Esophagus squamous epithelium (tissue), 5 donors: ENCODE results near the gene OR10AD1. TPM values are rescaled to one million over a fixed set of nuclear protein-coding genes. Genes with fewer than 3 reads are reported as not detected.

Experiments used
- DNase-seq: peaks from one replicate; lab custom pipeline; 2025; lab: John Stamatoyannopoulos, UW
- H3K27ac ChIP-seq, 4 donors: fragments of 200-600 bp; sonication (generic); one replicate each; pipeline ENCODE4 v1.5.1; 2016 to 2019; ENCODE audit warnings: mild to moderate bottlenecking in 1 of 4
- H3K27me3 ChIP-seq, 4 donors: fragments of 200-600 bp; sonication (generic); 1 replicate in 3 of 4; 2 replicates in 1 of 4; pipeline versions ENCODE4 v1.5.1 to v1.6.0; 2017 to 2021; ENCODE audit warnings: antibody characterized with exemption in 1 of 4
- H3K36me3 ChIP-seq, 3 donors: fragments of 200-600 bp; sonication (generic); one replicate each; pipeline ENCODE4 v1.5.1; 2016 to 2019
- H3K4me1 ChIP-seq, 3 donors: fragments of 200-600 bp; sonication (generic); one replicate each; pipeline ENCODE4 v1.5.1; 2017 to 2019
- H3K4me3 ChIP-seq, 4 donors: fragments of 200-600 bp; sonication (generic); 1 replicate in 3 of 4; 2 replicates in 1 of 4; pipeline ENCODE4 v1.5.1; 2016 to 2019; ENCODE audit warnings: mild to moderate bottlenecking in 2 of 4, moderate library complexity in 1 of 4
- H3K9me3 ChIP-seq, 3 donors: fragments of 200-600 bp; sonication (generic); one replicate each; pipeline ENCODE4 v1.5.1; 2016 to 2019
- CTCF ChIP-seq, 6 experiments: fragments of 450-650 bp in 4 of 6; fragments of 200-600 bp in 2 of 6; sonication (generic) in 2 of 6; IDR thresholded peaks; one replicate each; pipeline ENCODE4 v1.5.1; 2016 to 2019; ENCODE audit warnings: antibody characterized with exemption in 6 of 6, mild to moderate bottlenecking in 4 of 6, moderate library complexity in 4 of 6
- POLR2A ChIP-seq, 4 donors: fragments of 450-650 bp; IDR thresholded peaks; one replicate each; pipeline ENCODE4 v1.6.1; 2017; ENCODE audit warnings: antibody characterized with exemption in 4 of 4, mild to moderate bottlenecking in 4 of 4, moderate library complexity in 3 of 4
- WGBS, 2 donors: methylation state at CpG; one replicate each; pipeline ENCODE4 v1.1.5; 2018; 5-methylcytosine and 5-hydroxymethylcytosine counted together
- intact Hi-C: fragments of 100-400 bp; cut with DNase I; formaldehyde crosslinking; loops from one replicate; pipeline ENCODE4 v1.15.0; 2022
- total RNA-seq, 4 donors: library from RNA; depleted of rRNA; stranded (reverse); fragments of >200 nt; gene quantifications; one replicate each; pipeline ENCODE4 v1.1.0, GENCODE V29; 2016
- donor health status: DM: yes; HTN: yes; CAD: no.

Gene OR10AD1
- total RNA-seq, 4 donors from 2014 or later = not detected

GRCh38 chr12:48184549-48184922, 18.6 kb downstream of the OR10AD1 start:
- Histone ChIP-seq H3K27ac (no peak overlapping the region), H3K4me1 (peaks cover 20 to 53% (median 36%) of the 10 kb centered on the region in 3 donors), H3K36me3 (no peaks in the 10 kb centered on the region), H3K4me3 (peak overlapping the region in 3 of 4 donors; percentile 51 to 84 (median 63)), H3K9me3 (no peaks in the 10 kb centered on the region), H3K27me3 (peaks cover 0 to 65% (median 2%) of the 10 kb centered on the region in 4 donors)
- no peak for DNase-seq
- 8 to 9% methylated on average over 8 to 16 of the region's 20 CpGs for WGBS, 2 donors
- intact Hi-C loops = no loop called here
- TF ChIP-seq CTCF (IDR thresholded peaks at IDR 0.05) (no peak), POLR2A (IDR thresholded peaks at IDR 0.05) (no peak)

GRCh38 chr12:48183876-48184548, 19.1 kb downstream of the OR10AD1 start:
- DNase-seq = no peak
- intact Hi-C loops = no loop called here
- Histone ChIP-seq H3K36me3 (no peaks in the 10 kb centered on the region), H3K4me3 (peak overlapping the region; percentile 43 to 84 (median 57)), H3K27ac (peak overlapping the region in 1 of 4 donors; percentile 9), H3K9me3 (no peaks in the 10 kb centered on the region), H3K27me3 (peaks cover 0 to 70% (median 2%) of the 10 kb centered on the region in 4 donors), H3K4me1 (peaks cover 20 to 47% (median 33%) of the 10 kb centered on the region in 3 donors)
- TF ChIP-seq POLR2A (IDR thresholded peaks at IDR 0.05) (no peak), CTCF (IDR thresholded peaks at IDR 0.05) (no peak)
- 3% methylated on average over 13 of the region's 61 CpGs; no CpG with 5 or more reads in 1 of the 2 donors for WGBS, 2 donors

GRCh38 chr12:48183091-48183875, 19.8 kb downstream of the OR10AD1 start, which contains the start of gene CCDC184:
TSS of gene CCDC184 (plus strand) at chr12:48183644. CDS start at chr12:48184123, 479 bp downstream.
- Histone ChIP-seq H3K4me3 (peak within 1 kb of the TSS; percentile 43 to 84 (median 57)), H3K27me3 (peaks cover 0 to 78% (median 2%) of the 10 kb centered on the region in 4 donors), H3K27ac (peak within 1 kb of the TSS in 2 of 4 donors; percentile 21 to 39), H3K4me1 (peaks cover 20 to 40% (median 29%) of the 10 kb centered on the region in 3 donors), H3K9me3 (no peaks in the 10 kb centered on the region), H3K36me3 (no peaks in the 10 kb centered on the region)
- intact Hi-C loops = no loop called here
- DNase-seq = no peak
- WGBS, 2 donors = 1% methylated on average over 17 of the region's 61 CpGs; no CpG with 5 or more reads in 1 of the 2 donors
- TF ChIP-seq CTCF (IDR thresholded peaks at IDR 0.05) = peak in 5 of 6 experiments; percentile 24 to 53 (median 29)
- no peak for TF ChIP-seq POLR2A (IDR thresholded peaks at IDR 0.05)

GRCh38 chr12:48182631-48183030, 20.5 kb downstream of the OR10AD1 start:
- Histone ChIP-seq H3K9me3 (no peaks in the 10 kb centered on the region), H3K27me3 (peaks cover 0 to 83% (median 2%) of the 10 kb centered on the region in 4 donors), H3K36me3 (no peaks in the 10 kb centered on the region), H3K27ac (peak overlapping the region in 1 of 4 donors; percentile 39), H3K4me3 (peak overlapping the region; percentile 43 to 84 (median 57)), H3K4me1 (peaks cover 20 to 40% (median 29%) of the 10 kb centered on the region in 3 donors)
- intact Hi-C loops = no loop called here
- TF ChIP-seq CTCF (IDR thresholded peaks at IDR 0.05) (no peak), POLR2A (IDR thresholded peaks at IDR 0.05) (no peak)
- DNase-seq = no peak
- 9 to 28% methylated on average over 7 of the region's 7 CpGs for WGBS, 2 donors
